HK-2 (cell line): ENCODE measurements around the gene ZFAND3.

ENCODE experiments used
- DNase-seq: peaks from one replicate; pipeline ENCODE4 v3.0.0-alpha.2; 2018; ENCODE audit not compliant: unreplicated experiment

Gene ZFAND3

DNA sequence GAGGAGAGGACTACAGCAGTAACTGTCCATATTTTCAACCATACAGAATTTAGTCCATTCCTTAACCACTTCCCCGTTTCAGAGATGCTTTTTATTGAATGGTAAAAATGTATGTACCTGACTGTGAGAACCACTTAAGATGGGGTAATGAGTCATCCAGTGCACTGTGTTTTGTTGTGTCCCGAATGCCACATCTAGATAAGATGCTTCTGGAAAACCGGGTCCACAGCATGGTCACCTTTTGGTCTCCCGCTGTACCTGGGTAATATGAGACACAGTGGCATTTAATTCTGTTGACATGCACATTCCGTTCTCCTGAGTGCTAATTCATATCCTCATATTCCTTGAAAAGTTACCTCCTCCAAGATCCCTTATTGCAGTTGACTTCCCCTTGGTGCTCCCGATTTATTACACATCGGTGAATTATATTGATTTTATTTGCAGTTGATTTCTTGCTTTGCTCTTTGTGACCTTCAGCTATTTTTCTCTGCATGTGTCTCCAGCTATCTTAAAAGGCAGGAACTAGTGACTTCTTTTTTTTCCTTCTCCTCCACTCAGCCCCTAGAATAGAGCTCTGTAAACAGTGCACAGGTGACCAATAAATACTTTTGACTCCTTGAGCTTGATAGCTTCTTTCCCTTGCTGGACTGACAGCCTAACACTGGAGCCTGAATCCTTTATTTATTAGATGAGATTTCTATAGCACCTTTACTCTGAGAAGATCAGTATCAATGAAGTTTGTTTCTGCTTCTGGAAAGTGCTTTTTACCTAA lies 314.6 kb downstream of the ZFAND3 start:
- DNase-seq: no peak

- no peak for DNase-seq
Measured at GRCh38 chr6:38134704-38135088, 315.2 kb downstream of the ZFAND3 start.

- no peak for DNase-seq
Measured at GRCh38 chr6:38136547-38136946, 317.0 kb downstream of the ZFAND3 start.

- no peak for DNase-seq
Measured at GRCh38 chr6:38137608-38138265, 318.2 kb downstream of the ZFAND3 start.

- no peak for DNase-seq
Measured at GRCh38 chr6:38138374-38138773, 318.8 kb downstream of the ZFAND3 start.

GRCh38 chr6:38141085-38141484 lies 321.6 kb downstream of the ZFAND3 start:
- DNase-seq: no peak

DNA sequence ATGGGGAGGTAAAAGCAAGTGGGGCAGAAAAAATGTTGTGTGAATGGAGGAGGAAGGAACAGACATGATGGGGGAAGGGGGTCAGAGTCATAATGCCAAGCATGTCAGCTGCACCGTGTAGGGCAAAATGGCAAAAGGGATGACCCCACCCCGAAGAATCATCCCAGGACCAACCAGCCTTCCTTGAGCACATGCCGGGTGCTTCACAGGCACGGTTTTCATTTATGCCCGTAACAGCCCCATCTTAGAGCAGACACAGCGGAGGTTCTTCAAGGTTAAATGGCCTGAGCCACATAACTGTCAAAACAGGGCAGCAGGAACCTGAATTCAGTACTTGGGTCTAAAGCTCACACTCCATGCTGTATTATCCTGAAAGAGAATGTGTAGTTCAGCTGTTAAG lies 322.2 kb downstream of the ZFAND3 start:
- DNase-seq: no peak

GRCh38 chr6:38142178-38142902 lies 322.8 kb downstream of the ZFAND3 start:
- DNase-seq: no peak

DNA sequence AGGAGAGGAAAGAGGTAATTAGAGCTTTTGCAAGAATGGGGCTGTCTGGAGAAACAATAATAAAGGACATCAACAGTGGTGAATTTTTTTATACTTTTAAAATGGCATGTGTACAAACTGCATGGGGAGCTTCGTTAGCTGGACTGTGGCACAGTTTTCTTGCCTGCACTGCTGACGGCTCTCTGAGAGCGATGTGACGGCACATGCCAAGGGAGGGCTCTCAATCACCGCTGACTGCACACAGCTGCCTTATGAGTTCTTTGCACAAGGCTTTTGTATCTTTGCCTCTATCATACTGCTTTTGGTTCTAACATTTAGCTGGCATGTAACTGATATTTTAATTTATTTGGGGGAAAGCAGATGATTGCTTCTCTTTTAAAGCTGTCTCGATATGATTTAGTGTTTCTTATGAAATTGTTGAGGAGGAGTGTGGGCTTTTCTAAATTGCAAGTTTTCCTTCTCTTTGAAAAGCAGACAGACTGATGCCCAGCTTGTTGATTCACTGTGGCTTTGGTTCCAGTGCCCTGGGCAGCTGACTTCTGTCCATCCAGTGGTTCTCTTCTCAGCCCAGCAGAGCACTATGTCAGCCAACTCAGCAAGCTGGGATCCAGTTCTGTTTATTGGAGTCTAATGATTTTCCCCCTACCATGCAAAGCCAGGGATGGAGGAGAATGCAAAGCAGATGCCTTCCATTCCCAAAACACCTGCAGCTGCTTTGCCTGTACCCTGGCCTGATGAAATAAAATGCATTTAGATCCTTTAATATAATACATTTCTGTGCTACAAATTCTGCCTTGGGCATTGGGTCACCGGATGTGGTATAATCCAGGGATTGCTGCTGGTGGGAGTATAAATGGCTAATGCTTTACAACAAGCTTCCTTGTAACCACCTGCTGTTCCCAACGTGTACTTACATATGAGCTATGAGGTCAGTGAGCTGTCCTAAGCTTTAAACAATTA lies 323.9 kb downstream of the ZFAND3 start:
- no peak for DNase-seq

DNA sequence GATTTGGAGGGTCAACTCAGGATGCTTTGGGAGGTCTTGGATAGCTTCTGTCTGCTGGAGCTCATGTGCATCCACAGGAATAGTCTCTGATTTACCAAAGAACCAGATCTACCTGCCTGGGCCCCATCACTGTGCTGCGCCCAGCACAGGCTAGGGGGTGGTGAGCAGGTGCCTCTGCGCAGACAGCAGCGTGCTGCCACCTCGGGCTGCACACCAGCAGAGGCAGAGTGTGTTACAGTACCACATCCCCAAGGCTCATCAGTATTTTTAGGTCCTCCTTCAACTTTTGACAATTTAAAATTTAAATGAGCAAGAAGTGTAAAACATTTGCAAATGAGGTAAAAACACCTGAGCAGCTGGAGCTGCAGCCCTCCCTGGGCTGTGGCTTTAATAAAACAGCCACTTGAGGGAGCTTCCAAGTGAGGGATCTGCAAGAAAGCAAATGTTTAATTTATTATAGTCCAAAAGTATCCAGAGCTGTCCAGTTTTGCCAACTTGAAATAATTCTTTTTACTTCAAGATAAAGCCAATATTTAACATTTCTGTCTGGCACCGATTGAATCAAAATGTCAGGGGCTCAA lies 324.9 kb downstream of the ZFAND3 start:
- no peak for DNase-seq

GRCh38 chr6:38146021-38146733 lies 326.6 kb downstream of the ZFAND3 start:
- no peak for DNase-seq

GRCh38 chr6:38146734-38147027 lies 327.2 kb downstream of the ZFAND3 start:
- DNase-seq: no peak

- no peak for DNase-seq
Measured at GRCh38 chr6:38148606-38149005, 329.1 kb downstream of the ZFAND3 start.

- no peak for DNase-seq
Measured at GRCh38 chr6:38149531-38149930, 330.0 kb downstream of the ZFAND3 start.

- DNase-seq: no peak
Measured at GRCh38 chr6:38150021-38150420, 330.5 kb downstream of the ZFAND3 start.

GRCh38 chr6:38150681-38151296 lies 331.3 kb downstream of the ZFAND3 start:
- DNase-seq: no peak

DNA sequence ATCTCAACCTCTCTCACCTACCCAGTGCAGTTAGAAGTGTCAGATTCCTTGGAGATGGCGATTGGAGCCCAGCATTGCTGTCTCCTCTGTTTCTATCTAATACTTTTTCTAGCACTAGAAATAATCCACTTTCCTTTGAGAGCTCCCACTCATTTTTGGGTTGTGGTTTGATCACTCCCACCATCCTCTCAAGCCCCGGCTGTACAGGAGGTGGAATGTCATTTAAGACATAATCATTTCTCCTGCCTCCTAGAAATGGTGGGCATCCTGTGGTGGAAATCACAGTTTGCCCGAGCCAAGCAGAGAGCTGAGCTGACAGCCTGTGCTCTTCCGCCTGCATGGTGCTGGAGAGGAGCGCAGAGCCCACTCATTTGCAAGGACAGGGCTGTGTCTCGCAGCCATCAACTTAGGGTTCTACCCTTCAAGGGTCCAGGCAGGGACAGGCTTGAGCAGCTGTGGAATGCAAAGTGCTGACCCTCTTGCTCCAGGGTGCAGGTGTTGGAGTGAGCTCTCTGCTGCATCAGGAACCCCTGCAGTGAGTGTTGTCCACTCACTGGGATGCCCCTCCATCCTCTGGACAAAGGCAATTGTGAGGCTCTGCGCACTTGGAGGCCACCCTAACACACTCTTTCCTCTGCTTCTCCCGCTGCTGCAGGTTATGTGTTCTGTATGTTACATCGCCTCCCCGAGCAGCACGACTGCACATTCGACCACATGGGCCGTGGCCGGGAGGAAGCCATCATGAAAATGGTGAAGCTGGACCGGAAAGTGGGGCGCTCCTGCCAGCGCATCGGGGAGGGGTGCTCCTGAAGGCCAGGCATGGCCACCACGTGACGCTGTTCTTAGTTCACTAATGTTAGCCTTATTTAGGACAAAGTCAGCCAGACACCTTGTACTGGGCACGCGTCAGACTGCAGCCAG lies 332.3 kb downstream of the ZFAND3 start:
- no peak for DNase-seq

DNA sequence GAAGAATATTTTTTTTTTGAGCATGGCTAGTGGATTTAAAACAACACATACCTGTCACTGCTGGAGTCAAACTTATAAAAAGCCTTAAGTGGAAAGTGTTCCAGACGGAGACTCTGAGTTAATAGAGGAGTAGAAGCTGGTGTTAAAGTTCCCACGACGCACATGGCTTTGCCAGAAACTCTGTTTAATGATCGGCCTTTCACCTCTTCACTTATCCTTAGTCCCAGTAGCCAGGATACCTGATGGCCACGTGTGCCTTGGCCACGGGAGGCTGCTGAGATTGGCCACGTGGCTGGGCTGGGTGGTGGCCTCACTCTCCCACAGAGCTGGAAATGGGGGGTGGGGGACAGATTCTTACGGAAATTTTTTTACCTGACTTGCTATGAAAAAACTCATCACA lies 333.1 kb downstream of the ZFAND3 start:
- DNase-seq: no peak

DNA sequence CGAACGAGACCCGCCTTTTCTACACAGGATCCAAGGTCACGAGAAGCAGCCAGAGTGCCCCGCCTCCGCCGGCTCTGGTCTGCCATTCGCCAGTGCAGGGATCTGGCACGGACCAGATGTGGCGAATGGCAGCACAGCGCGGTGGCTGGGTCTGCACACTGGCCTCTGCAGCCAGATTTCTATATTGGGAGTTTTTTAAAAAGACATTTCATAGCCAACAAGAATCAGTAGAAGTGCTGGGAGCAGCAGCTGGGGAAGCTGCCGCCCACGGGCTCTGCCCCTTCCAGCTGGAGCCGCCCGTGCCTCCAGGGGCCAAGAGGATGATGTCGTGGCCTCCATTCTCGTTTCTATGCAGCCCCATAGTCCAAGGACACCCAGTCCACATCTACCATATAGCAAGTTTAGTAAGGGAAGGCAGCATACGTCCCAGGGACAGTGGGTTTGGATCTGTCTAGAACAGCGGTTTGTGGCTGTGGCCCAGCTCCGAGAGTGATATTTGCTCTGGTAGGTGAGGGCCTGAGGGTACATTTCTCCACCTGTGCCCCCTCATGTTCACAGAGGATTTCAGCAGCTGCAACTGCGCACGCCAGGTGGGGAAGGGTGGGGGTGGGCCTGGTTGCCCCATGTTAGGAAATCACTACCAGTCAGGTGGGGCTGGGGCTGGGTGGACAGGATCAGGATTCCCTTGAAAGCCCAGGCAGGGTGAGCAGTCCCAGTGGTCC lies 333.7 kb downstream of the ZFAND3 start:
- DNase-seq: no peak
